Dedifferentiated amniotic fluid mesenchymal stem cell (primary cell): Measurements from ENCODE around the gene DCST2.

Experiments used
- DNase-seq: peaks from one replicate; pipeline ENCODE4 v3.0.0-alpha.2; 2016; ENCODE audit errors: extremely low spot score

The DCST2 gene

GRCh38 chr1:155026588-155026987, 7.0 kb downstream of the DCST2 start:
- DNase-seq: no peak

- DNase-seq: no peak
Observed at GRCh38 chr1:155026154-155026553, 7.4 kb downstream of the DCST2 start.

- DNase-seq: no peak
Observed at GRCh38 chr1:155024315-155024714, 9.3 kb downstream of the DCST2 start.

- no peak for DNase-seq
Observed at GRCh38 chr1:155023627-155024026, 10.0 kb downstream of the DCST2 start.

GRCh38 chr1:155022927-155023236, 10.7 kb downstream of the DCST2 start:
- no peak for DNase-seq

- DNase-seq: no peak
Observed at GRCh38 chr1:155022136-155022926, 11.2 kb downstream of the DCST2 start.

- no peak for DNase-seq
Observed at GRCh38 chr1:155019377-155020245, 14.0 kb downstream of the DCST2 start.

GRCh38 chr1:155018617-155019348, 14.8 kb downstream of the DCST2 start:
- DNase-seq: no peak

GRCh38 chr1:155017946-155018316, 15.7 kb downstream of the DCST2 start:
- DNase-seq: no peak

GRCh38 chr1:155017041-155017945, 16.3 kb downstream of the DCST2 start:
- DNase-seq: peak; percentile 79

GRCh38 chr1:155016231-155016831, 17.2 kb downstream of the DCST2 start:
- no peak for DNase-seq

GRCh38 chr1:155015527-155016230, 17.9 kb downstream of the DCST2 start:
- no peak for DNase-seq

GRCh38 chr1:155014709-155015508, 18.7 kb downstream of the DCST2 start:
- DNase-seq: no peak

GRCh38 chr1:155013632-155014031, 19.9 kb downstream of the DCST2 start:
- no peak for DNase-seq

- DNase-seq: no peak
Observed at GRCh38 chr1:155012776-155013602, 20.6 kb downstream of the DCST2 start.

- DNase-seq: no peak
Observed at GRCh38 chr1:155012026-155012546, 21.5 kb downstream of the DCST2 start.

- no peak for DNase-seq
Observed at GRCh38 chr1:155011437-155012025, 22.1 kb downstream of the DCST2 start.

- DNase-seq: no peak
Observed at GRCh38 chr1:155011004-155011416, 22.6 kb downstream of the DCST2 start.
